HG03342 (cell line): ENCODE results near the gene PUSL1.

ENCODE experiments used
- ATAC-seq: cut with Tn5 transposase; IDR thresholded peaks from one replicate; pipeline ENCODE4 v1.9.1; 2021; ENCODE audit warnings: mild to moderate bottlenecking, moderate library complexity; ENCODE audit not compliant: unreplicated experiment

PUSL1 gene

GRCh38 chr1:1336931-1337792 is 28.8 kb downstream of the PUSL1 start:
- no peak for ATAC-seq

- ATAC-seq, result no peak
These were observed 29.4 kb downstream of the PUSL1 start for GRCh38 chr1:1337793-1338147.

- ATAC-seq, result no peak
These were observed 29.9 kb downstream of the PUSL1 start for GRCh38 chr1:1338278-1338677.

- ATAC-seq, result no peak
These were observed 31.8 kb downstream of the PUSL1 start for GRCh38 chr1:1340185-1340584.

- ATAC-seq, result no peak
These were observed 32.6 kb downstream of the PUSL1 start for GRCh38 chr1:1340791-1341548.

GRCh38 chr1:1341549-1342021 is 33.2 kb downstream of the PUSL1 start:
- ATAC-seq, result no peak

GRCh38 chr1:1342061-1342562 is 33.7 kb downstream of the PUSL1 start:
- ATAC-seq, result no peak

GRCh38 chr1:1342584-1343115 is 34.3 kb downstream of the PUSL1 start:
- no peak for ATAC-seq

- no peak for ATAC-seq
These were observed 35.5 kb downstream of the PUSL1 start for GRCh38 chr1:1343811-1344421.

GRCh38 chr1:1344655-1345361 is 36.4 kb downstream of the PUSL1 start:
- ATAC-seq, result no peak

GRCh38 chr1:1345384-1345783 is 37.0 kb downstream of the PUSL1 start:
- ATAC-seq, result no peak

- ATAC-seq, result no peak
These were observed 37.6 kb downstream of the PUSL1 start for GRCh38 chr1:1345860-1346500.

- no peak for ATAC-seq
These were observed 38.1 kb downstream of the PUSL1 start for GRCh38 chr1:1346501-1346890.

- no peak for ATAC-seq
These were observed 38.7 kb downstream of the PUSL1 start for GRCh38 chr1:1347026-1347595.

- ATAC-seq, result no peak
These were observed 39.4 kb downstream of the PUSL1 start for GRCh38 chr1:1347663-1348419.

- ATAC-seq, result peak; percentile 28
These were observed 40.2 kb downstream of the PUSL1 start for GRCh38 chr1:1348420-1349255.

- ATAC-seq, result peak; percentile 61
These were observed 41.0 kb downstream of the PUSL1 start, which contains the start of gene DVL1 for GRCh38 chr1:1349256-1350012. TSS of gene DVL1 (minus strand) at chr1:1349418. CDS start at chr1:1349065, 353 bp downstream.
